Spleen (tissue), 7 donors: Measurements from ENCODE around the gene LSS.

Experiments
- CTCF ChIP-seq, 11 experiments: fragments of 200-600 bp in 7 of 11; fragments of 450-650 bp in 4 of 11; sonication (generic) in 4 of 11; IDR thresholded peaks in 8 of 11; conservative IDR thresholded peaks in 3 of 11; 1 replicate in 7 of 11; 2 replicates in 4 of 11; pipeline versions ENCODE4 v1.4.0 to v1.8.0; 2016 to 2021; ENCODE audit warnings: antibody characterized with exemption in 11 of 11, inconsistent platforms in 4 of 11, mild to moderate bottlenecking in 1 of 11
- POLR2A ChIP-seq, 3 donors: fragments of 450-650 bp; IDR thresholded peaks; one replicate each; pipeline ENCODE4 v1.5.1; 2017; ENCODE audit warnings: antibody characterized with exemption in 3 of 3, mild to moderate bottlenecking in 1 of 3
- POLR2AphosphoS5 ChIP-seq, 3 donors: sonication (generic); formaldehyde crosslinking; IDR thresholded peaks; one replicate each; pipeline ENCODE4 v1.5.1; 2017; ENCODE audit warnings: antibody characterized with exemption in 3 of 3
- donor health status: DM: no; HTN: no; CAD: no; lungs with moderate emphysema.
- donor health status: DM: no; HTN: no; CAD: no.
- donor health status: DM: no; HTN: no; CAD: no.

- TF ChIP-seq CTCF (IDR thresholded peaks at IDR 0.05 in 8 of 11, conservative IDR thresholded peaks at IDR 0.05 in 3 of 11) (no peak), POLR2A (IDR thresholded peaks at IDR 0.05) (no peak), POLR2AphosphoS5 (IDR thresholded peaks at IDR 0.05) (no peak)
These were observed 72.3 kb downstream of the LSS start for GRCh38 chr21:46156378-46156645.
